Muscle layer of duodenum (tissue), 2 donors: ENCODE results near the gene MSMP.

ENCODE experiments used
- H3K27ac ChIP-seq: one replicate; pipeline ENCODE4 v1.7.0; 2013; ENCODE audit warnings: mild to moderate bottlenecking, low read length
- H3K27me3 ChIP-seq: one replicate; pipeline ENCODE4 v1.7.0; 2013; ENCODE audit warnings: low read depth, mild to moderate bottlenecking, control low read depth, low read length
- H3K36me3 ChIP-seq, 2 donors: one replicate each; pipeline ENCODE4 v1.7.0; 2013; ENCODE audit warnings: low read length in 2 of 2, control low read depth in 1 of 2, mild to moderate bottlenecking in 1 of 2; ENCODE audit not compliant: insufficient read depth in 2 of 2, control insufficient read depth in 1 of 2
- H3K4me1 ChIP-seq, 2 donors: one replicate each; pipeline ENCODE4 v1.7.0; 2013; ENCODE audit warnings: low read length in 2 of 2, mild to moderate bottlenecking in 2 of 2, control low read depth in 1 of 2, moderate library complexity in 1 of 2; ENCODE audit not compliant: insufficient read depth in 2 of 2, control insufficient read depth in 1 of 2
- H3K4me3 ChIP-seq, 2 donors: one replicate each; pipeline ENCODE4 v1.7.0; 2013; ENCODE audit warnings: low read length in 2 of 2, low read depth in 1 of 2, mild to moderate bottlenecking in 1 of 2
- H3K9me3 ChIP-seq, 2 donors: one replicate each; pipeline ENCODE4 v1.7.0; 2013; ENCODE audit warnings: low read length in 2 of 2, control low read depth in 1 of 2, mild to moderate bottlenecking in 1 of 2; ENCODE audit not compliant: control insufficient read depth in 1 of 2
- donor health status: healthy.

Gene MSMP

DNA sequence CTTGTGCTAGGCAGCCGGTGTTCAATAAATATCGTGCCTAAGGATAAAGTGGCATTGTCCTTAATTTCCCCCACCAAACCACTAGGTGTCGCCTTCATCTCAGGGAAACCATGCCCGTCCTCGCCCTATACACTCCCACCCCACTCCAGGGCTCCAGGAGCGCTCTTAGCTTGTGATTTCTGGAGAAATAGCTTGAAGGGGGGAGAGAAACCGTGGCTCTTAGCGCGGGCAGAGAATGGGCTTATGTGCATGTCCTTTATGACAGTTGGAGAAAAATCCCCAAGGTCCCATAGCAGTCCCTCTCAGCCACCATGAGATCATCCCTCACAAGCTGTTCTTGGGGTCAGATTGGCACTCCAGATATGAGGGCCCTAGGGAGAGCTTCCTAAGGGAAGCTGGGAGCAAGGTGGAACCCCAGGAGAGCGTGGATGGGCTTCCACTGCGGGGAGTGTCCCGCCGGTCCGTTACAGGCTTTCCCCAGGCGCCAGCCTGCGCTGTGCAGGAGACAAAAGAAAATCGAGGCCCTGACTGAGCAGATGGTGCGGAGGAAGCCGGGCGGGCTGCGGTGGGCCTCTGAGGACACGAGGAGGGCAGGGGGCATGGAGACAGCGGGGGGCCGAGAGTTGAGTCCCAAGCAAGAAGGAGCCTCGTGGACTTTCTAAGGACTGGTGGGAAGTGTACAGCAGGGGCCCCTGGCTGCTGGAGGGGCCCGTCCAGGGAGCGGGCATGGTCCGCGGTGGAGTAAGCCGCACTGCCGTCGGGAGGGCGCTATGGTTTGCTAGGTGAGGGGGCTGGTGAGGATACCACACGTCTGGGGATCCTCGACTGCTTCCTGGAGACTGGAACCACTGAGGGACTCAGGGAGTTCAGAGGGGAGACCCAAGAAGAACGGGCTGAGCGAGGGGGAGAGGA is 36.6 kb upstream of the MSMP start:
- H3K27me3 ChIP-seq, result no peaks in the 10 kb centered on the region
- H3K36me3 ChIP-seq, result no peaks in the 10 kb centered on the region
- peaks cover 0 to 31% of the 10 kb centered on the region in 2 donors for H3K4me1 ChIP-seq
- no peaks in the 10 kb centered on the region for H3K9me3 ChIP-seq
- peak overlapping the region in 1 of 2 donors; percentile 38 for H3K4me3 ChIP-seq
- peak overlapping the region; percentile 11 for H3K27ac ChIP-seq

- Histone ChIP-seq H3K36me3 (no peaks in the 10 kb centered on the region), H3K9me3 (no peaks in the 10 kb centered on the region), H3K27ac (no peak overlapping the region), H3K27me3 (no peaks in the 10 kb centered on the region), H3K4me1 (peaks cover 0 to 29% of the 10 kb centered on the region in 2 donors), H3K4me3 (no peak overlapping the region)
Observed at GRCh38 chr9:35790025-35790384, 35.9 kb upstream of the MSMP start.

- H3K27me3 ChIP-seq, result no peaks in the 10 kb centered on the region
- H3K4me1 ChIP-seq, result peaks cover 0 to 26% of the 10 kb centered on the region in 2 donors
- no peak overlapping the region for H3K4me3 ChIP-seq
- no peak overlapping the region for H3K27ac ChIP-seq
- H3K36me3 ChIP-seq, result no peaks in the 10 kb centered on the region
- H3K9me3 ChIP-seq, result no peaks in the 10 kb centered on the region
Observed at GRCh38 chr9:35789541-35789940, 35.5 kb upstream of the MSMP start.

DNA sequence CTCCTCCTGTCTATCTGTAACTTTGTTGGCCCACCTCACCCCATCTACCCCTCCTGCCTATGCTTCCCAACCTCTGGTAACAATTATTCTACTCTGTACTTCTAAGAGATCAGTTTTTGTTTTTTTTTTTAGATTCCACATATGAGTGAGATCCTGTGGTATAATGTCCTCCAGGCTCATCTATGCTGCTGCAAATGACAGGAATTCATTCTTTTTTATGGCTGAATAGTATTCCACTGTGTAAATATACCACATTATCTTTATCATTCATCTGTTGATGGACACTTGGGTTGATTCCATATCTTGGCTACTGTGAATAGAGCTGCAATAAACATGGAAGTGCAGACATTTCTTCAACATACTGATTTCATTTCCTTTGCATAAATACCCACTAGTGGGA is 29.3 kb upstream of the MSMP start:
- no peak overlapping the region for H3K4me3 ChIP-seq
- no peaks in the 10 kb centered on the region for H3K9me3 ChIP-seq
- H3K27ac ChIP-seq, result no peak overlapping the region

GRCh38 chr9:35781066-35781465 is 27.0 kb upstream of the MSMP start:
- H3K27me3 ChIP-seq, result no peaks in the 10 kb centered on the region
- H3K4me1 ChIP-seq, result no peaks in the 10 kb centered on the region
- no peaks in the 10 kb centered on the region for H3K36me3 ChIP-seq
- no peaks in the 10 kb centered on the region for H3K9me3 ChIP-seq
- no peak overlapping the region for H3K27ac ChIP-seq
- H3K4me3 ChIP-seq, result no peak overlapping the region

More for the DNA sequence above, 29.3 kb upstream of the MSMP start:
- no peaks in the 10 kb centered on the region for H3K4me1 ChIP-seq
- no peaks in the 10 kb centered on the region for H3K27me3 ChIP-seq
- H3K36me3 ChIP-seq, result no peaks in the 10 kb centered on the region

DNA sequence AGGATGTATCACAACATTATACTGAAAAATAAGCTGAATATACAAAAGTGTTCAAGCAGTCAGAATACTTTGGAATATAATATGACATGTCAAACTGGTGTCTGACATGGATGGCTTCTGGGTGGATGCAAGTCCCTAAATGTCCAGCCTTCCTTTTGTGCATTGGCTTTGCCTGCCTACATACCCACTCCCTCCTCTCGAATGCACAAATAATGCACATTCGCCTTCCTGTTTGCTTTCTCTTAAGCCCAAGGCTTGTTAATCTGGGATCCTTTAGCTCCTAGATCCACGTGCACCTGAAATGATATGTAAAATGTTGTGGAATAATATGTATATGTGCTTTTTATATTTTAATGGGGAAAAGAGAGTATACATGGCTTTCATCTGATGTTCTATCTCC is 24.4 kb upstream of the MSMP start:
- Histone ChIP-seq H3K4me3 (no peak overlapping the region), H3K36me3 (no peaks in the 10 kb centered on the region), H3K27ac (no peak overlapping the region), H3K4me1 (no peaks in the 10 kb centered on the region), H3K27me3 (no peaks in the 10 kb centered on the region), H3K9me3 (no peaks in the 10 kb centered on the region)

DNA sequence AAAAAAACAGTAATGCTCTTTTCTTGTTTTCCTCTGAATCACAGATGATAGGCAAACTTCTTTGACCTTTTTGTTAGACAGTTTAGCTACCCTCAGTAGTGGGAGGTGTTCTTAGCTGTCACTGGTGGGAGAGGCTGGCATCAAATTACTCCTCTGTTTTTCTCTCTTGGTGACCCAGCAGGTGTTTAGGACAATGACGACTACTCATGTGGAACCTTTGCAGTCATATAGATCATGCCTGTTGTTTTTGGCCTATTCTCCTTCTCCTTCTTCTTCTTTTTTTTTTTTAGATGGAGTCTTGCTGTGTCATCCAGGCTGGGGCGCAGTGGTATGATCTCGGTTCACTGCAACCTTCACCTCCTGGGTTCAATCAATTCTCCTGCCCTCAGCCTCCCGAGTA is 21.9 kb upstream of the MSMP start:
- Histone ChIP-seq H3K27ac (no peak overlapping the region), H3K4me1 (peaks cover 8 to 11% of the 10 kb centered on the region in 2 donors), H3K4me3 (no peak overlapping the region), H3K27me3 (no peaks in the 10 kb centered on the region), H3K9me3 (no peaks in the 10 kb centered on the region), H3K36me3 (no peaks in the 10 kb centered on the region)

DNA sequence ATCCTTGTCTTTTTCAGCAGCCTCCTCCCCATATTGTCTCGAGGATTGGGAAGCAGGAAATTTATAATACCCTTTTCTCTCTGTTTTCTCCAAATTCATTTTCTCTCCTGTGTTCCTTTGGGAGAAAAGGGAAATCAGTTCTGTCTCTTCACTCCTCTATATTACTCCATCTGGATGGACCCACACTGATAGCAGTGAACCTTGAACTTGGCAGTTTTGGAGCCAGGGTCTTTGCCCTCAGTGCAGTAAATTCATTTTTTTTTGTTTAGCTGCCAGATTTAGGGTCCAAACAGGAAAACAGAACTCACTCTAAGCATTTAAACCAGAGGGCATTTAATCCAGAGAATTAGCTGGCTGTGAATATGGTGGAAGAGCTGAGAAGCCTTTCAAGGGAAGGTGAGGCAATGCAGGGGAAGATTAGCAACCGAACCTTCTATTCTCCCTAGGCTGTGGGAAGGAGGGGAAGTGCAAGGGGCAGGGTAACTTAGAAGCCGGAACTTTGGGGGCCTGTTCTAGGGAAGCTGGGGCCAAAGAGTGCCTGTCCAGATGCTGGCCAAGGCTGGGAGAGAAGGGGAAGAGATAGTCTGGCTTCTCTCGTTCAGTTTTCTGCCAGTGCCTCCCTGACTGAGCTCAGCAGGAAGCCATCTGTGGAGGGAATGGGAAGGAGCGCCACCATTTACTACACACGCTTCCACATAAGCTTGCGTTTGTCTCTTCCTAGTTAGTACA is 21.0 kb upstream of the MSMP start:
- H3K27me3 ChIP-seq, result no peaks in the 10 kb centered on the region
- no peaks in the 10 kb centered on the region for H3K9me3 ChIP-seq
- H3K4me3 ChIP-seq, result no peak overlapping the region
- peaks cover 14 to 20% of the 10 kb centered on the region in 2 donors for H3K4me1 ChIP-seq
- H3K36me3 ChIP-seq, result no peaks in the 10 kb centered on the region
- no peak overlapping the region for H3K27ac ChIP-seq

GRCh38 chr9:35771943-35772342 is 17.9 kb upstream of the MSMP start:
- Histone ChIP-seq H3K27me3 (no peaks in the 10 kb centered on the region), H3K4me3 (no peak overlapping the region), H3K27ac (no peak overlapping the region), H3K36me3 (no peaks in the 10 kb centered on the region), H3K4me1 (peaks cover 14 to 20% of the 10 kb centered on the region in 2 donors), H3K9me3 (no peaks in the 10 kb centered on the region)

DNA sequence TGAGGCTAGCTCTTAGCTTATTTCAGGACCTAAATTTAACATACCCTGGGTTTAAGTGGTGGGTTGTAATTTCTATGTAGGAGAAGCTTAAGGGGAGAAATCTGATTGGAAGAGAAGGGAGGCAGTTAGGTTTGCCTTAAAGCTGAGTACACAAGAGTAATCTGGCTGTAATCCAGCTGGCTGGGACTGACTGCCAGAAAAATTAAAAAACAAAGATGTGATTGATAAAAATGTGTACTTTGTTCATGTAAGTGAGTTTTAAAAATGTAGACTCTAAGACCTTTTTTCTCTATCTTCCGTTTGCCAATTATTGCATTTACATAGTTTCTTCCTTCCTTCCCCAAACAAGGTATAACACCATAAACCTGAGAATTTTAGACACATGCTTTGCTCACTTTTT is 17.5 kb upstream of the MSMP start:
- H3K27me3 ChIP-seq, result no peaks in the 10 kb centered on the region
- no peaks in the 10 kb centered on the region for H3K36me3 ChIP-seq
- peaks cover 14 to 20% of the 10 kb centered on the region in 2 donors for H3K4me1 ChIP-seq
- no peak overlapping the region for H3K4me3 ChIP-seq
- peak overlapping the region; percentile 21 for H3K27ac ChIP-seq
- H3K9me3 ChIP-seq, result no peaks in the 10 kb centered on the region

- Histone ChIP-seq H3K4me3 (no peak overlapping the region), H3K9me3 (no peaks in the 10 kb centered on the region), H3K27me3 (no peaks in the 10 kb centered on the region), H3K4me1 (peaks cover 14 to 20% of the 10 kb centered on the region in 2 donors), H3K27ac (peak overlapping the region; percentile 21), H3K36me3 (no peaks in the 10 kb centered on the region)
Observed at GRCh38 chr9:35771075-35771433, 17.0 kb upstream of the MSMP start.
